Stimulated activated CD8-positive, alpha-beta memory T cell treated with anti-CD3 and anti-CD28 coated beads, Interleukin-7, amount 100 ng/mL, for 48 hours (primary cell): Measurements from ENCODE around the gene CSRP1.

Experiments
- DNase-seq, 2 donors: peaks; one replicate each; pipeline ENCODE4 v3.0.0-alpha.2; 2020; ENCODE audit warnings: low read depth in 1 of 2; ENCODE audit errors: extremely low read depth in 1 of 2

The CSRP1 gene

GRCh38 chr1:201514466-201514865, 7.5 kb upstream of the CSRP1 start:
- no peak for DNase-seq

GRCh38 chr1:201513498-201514243, 6.7 kb upstream of the CSRP1 start:
- DNase-seq: no peak

DNA sequence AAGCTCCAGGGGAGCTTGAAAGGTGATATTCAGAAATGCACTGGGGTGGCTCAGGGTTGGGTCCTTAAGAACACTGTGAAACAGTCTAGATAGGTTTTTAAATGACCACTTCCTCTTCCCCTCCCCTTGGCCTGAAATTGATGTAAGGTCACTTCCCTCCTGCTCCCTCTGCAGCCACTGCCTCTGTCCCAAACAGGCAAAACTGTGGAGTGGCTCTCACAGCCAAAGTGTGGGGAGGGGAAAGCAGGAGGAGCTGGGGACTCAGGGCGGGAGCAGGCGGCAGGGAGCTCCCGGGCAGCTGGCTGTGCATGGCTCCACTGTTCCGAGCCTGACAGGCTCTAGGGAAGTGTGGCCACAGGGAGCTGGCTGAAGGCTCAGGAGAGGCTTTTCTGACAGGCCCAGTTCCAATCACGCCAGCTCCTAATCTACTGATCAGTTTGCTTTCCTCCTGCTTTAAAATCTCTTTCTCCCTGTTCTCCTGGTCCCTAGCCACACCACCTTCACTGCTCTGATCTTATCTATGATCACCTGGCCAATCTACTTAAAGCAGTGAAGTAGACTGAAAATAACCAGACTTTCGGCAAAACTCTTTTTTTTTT, 5.1 kb upstream of the CSRP1 start:
- DNase-seq: no peak

GRCh38 chr1:201511396-201511940, 4.5 kb upstream of the CSRP1 start:
- no peak for DNase-seq

DNA sequence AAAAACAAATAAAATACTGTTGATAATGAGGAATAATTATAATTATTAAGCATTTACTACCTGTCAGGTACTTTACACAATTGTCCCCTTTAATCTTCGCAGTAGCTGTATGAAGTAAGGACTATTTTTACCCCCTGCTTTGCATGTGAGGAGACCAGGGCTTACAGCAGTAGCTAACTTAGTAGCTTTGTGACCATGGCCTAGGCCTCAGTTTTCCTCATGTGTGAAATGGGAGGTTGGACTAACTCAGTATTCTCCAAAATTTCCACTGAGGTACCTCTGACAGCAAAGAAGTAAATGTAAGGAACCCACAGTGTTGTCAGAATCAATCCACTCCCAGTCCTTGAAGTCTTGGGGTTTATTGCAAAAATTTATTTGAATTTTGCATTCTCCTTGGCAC, 3.8 kb upstream of the CSRP1 start:
- DNase-seq: no peak

DNA sequence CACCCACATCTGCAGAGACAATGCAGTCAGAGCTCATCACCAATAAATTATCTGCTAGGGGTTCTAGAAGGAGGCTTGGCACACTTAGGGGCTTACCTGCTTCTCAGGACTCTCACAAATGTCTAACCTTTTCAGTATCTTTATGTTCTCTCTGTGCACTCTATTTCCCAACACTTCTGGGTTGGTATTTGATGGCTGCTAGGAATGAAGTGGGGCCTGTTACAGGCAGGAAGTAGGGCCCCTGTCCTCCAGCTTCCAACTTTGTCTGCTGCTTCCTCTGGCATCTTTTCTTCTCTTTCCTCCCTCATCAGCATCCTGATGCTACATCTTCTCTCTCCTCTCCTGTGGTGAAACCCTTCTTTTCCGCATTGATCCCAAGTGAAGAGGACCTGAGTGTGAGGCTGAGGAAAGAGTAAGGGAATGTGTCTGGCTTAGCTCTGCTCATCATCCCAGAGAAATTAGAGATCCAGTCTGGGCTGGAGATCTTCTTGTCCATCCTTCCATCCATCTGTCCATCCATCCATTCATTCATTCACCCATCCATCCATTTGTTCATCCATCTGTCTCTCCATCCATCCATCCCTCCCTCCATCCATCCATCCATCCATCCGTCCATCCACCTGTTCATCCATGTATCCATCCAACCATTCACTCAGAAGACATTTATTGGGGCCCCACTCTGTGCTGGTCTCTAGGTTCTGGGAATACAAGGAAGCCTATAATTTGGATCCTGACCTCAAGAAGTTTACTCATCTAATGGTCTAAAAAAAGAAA, 2.9 kb upstream of the CSRP1 start:
- DNase-seq: no peak

DNA sequence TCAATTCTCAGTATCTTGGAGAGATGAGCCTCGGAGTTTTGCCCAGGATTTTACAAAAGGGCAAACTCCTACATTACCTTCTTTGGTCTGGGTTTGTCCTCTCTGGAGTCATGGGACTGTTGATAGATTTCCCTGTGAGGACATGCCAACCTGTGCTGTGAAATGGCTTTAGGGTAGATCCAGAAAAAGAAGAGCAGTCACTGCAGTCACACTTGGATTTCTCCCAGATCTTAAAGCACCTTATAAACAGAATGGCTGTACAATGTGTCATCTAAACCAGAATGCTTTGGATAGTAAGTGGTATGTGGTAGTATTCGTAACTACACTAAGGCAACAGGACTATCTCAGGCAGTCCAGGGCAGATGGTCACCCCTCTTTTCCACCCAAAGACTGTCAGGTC, 1.9 kb upstream of the CSRP1 start:
- no peak for DNase-seq

GRCh38 chr1:201507360-201507675, 395 bp upstream of the CSRP1 start:
- no peak for DNase-seq

DNA sequence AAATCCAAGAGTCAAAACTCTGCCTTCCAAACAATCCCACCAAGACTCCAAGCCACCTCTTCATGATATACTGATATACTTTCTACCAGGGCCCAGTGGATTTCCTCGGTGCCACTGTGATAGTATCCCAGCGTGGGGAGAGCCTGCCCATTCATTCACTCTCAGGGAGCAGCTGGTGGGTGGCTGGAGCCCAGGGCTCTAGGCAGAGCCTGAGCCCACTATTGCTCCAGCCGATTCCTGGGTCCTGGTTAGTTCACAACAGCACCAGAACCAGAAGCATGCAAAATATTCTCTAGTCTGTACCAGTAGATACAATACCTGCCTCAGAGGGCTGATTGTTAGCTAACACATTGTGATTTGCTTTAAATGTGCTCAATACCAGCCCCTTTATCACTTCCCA, 831 bp downstream of the CSRP1 start:
- no peak for DNase-seq

DNA sequence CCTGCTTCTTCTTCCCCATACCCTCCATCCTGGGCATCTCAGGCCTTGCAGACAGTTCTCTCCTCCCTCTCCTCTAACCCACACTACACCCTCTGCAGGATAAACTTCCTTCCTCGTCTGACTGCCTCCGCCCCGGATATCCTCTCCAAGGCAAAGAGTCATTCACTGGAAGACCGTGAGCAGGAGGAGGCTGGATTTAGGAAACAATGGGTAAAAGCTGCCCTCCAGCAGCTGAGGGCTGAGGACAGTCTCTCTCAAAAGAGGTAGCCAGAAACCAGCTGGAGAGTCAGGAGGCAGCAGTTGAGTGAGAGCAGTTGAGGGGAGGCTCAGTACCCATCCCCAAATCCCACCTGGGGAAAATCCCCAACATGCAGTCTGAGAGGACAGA, 1.4 kb downstream of the CSRP1 start:
- DNase-seq: no peak

- DNase-seq: no peak
Observed at GRCh38 chr1:201504799-201505502, 2.0 kb downstream of the CSRP1 start.

- no peak for DNase-seq
Observed at GRCh38 chr1:201504179-201504631, 2.7 kb downstream of the CSRP1 start.

DNA sequence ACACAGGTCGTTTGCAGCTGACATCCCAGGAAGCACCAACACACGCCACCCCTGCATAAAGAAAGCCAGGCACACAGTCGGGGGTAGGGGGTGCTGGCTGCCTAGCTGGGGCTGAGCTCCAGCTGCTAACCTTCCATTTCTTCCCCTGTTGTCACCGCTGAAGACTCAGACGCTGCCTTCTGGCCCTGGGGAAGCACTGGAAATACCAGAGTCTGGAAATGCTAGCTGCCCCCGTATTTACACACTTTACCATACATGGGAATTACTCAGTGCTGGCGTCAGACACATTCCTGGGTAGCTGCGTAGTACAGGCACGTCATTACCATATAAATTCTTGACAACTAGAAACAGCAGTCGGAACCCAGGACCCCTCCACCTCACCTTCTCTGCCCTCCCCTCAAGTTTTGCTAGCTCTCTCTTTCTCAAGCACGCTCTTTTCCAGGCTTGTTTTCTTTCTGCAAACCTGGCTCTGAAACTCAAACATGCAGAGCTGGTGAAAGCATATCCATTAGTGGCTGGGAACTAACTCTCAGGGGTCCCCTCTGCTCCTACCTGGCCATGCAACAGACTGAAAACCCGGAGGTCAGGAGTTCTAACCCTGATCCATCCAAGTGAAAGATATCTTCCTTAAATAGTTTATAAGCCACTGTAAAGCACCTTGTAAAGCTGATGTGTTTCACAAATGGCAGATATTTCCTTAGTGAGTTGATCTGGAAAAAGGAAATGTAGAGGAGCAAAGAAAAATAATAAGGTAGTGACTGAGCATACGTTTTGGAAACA, 3.3 kb downstream of the CSRP1 start:
- no peak for DNase-seq

- DNase-seq: no peak
Observed at GRCh38 chr1:201502511-201502857, 4.4 kb downstream of the CSRP1 start.

GRCh38 chr1:201501812-201502510, 5.0 kb downstream of the CSRP1 start:
- DNase-seq: no peak

GRCh38 chr1:201501144-201501543, 5.8 kb downstream of the CSRP1 start:
- no peak for DNase-seq

- no peak for DNase-seq
Observed at GRCh38 chr1:201500670-201501120, 6.2 kb downstream of the CSRP1 start.

DNA sequence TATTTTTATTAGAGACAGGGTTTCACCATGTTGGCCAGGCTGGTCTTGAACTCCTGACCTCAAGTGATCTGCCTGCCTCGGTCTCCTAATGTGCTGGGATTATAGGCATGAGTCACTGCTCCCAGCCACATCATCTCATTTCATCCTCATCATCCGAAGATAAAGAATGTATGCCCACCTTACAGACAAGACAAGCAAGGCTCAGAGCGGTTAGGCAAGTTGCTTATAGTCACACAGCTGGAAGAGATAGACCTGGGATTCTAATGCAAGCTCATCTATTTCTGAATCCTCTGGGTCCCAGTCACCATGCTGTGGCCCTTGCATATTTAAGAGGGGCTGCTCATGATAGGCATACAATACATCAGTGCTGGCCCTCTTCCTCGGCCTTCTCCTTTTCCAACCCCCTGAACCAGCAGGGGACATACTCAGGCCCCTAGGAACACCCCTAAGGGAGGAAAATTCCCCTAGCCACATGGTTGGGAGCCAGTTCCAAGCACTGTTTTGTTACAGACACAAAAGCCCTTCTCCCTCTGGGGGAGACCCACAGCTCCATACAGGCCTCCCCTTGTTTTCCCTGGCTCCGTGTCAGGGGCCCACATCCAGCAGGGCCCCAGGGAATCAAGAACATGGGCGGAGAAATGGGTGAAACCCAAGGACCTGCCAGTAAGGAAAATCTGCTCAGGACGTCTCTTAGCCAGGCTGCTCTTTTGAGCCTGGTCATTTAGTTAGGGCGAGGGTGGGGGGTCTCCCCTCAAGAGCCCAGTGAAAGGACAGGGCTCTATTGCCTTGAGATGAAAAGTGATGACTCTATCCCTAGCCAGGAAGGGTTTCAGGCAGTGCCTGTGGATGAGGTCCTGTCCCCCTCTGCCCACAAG, 6.9 kb downstream of the CSRP1 start:
- DNase-seq: no peak

DNA sequence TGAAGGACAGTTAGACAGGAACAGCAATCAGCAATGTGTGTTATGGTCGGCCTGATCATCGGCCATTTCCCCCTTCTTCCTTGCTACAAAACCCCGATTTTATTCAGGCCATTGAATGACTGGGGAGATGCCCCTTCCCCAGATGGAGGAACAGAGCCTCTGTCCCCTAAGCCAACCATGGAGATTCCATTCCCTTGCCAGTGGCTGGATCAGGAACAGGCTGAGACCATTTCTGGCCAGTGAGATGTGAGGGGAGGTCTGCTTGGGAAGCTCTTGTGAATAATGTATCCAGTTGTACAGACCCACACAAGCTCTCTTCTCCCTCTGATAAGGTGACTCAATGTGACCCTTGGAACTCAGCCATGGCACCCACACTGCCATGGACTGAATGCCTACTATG, 7.7 kb downstream of the CSRP1 start:
- no peak for DNase-seq
